DOHH2 (cell line): Measurements from ENCODE around the gene VAV2.

ENCODE experiments used
- H3F3A ChIP-seq: fragments of 200-600 bp; sonication (generic), shearing (Covaris generic); 2 replicates; pipeline ENCODE4 v1.6.0; 2016; ENCODE audit warnings: antibody characterized with exemption, mild to moderate bottlenecking; ENCODE audit not compliant: control insufficient read depth, insufficient read depth
- H3K27ac ChIP-seq: fragments of 200-600 bp; sonication (generic); 2 replicates; pipeline ENCODE4 v1.5.1; 2014; ENCODE audit warnings: low read depth, mild to moderate bottlenecking, low read length, moderate library complexity
- H3K27me3 ChIP-seq: fragments of 200-600 bp; sonication (generic); 2 replicates; pipeline ENCODE4 v1.6.1; 2014; ENCODE audit warnings: mild to moderate bottlenecking, low read length, mixed read lengths; ENCODE audit not compliant: control insufficient read depth
- H3K36me3 ChIP-seq: fragments of 200-600 bp; sonication (generic); 2 replicates; pipeline ENCODE4 v1.6.1; 2014; ENCODE audit warnings: mild to moderate bottlenecking, low read length, moderate library complexity, mixed read lengths; ENCODE audit not compliant: control insufficient read depth
- H3K4me1 ChIP-seq: fragments of 200-600 bp; sonication (generic); 2 replicates; pipeline ENCODE4 v1.6.1; 2014; ENCODE audit warnings: mild to moderate bottlenecking, low read length, mixed read lengths; ENCODE audit not compliant: control insufficient read depth
- H3K4me2 ChIP-seq: fragments of 200-600 bp; sonication (generic); 2 replicates; pipeline ENCODE4 v1.6.0; 2014; ENCODE audit warnings: mild to moderate bottlenecking, low read length, moderate library complexity
- H3K4me3 ChIP-seq: fragments of 200-600 bp; sonication (generic); 2 replicates; pipeline ENCODE4 v1.5.1; 2014; ENCODE audit warnings: mild to moderate bottlenecking, low read length, mixed read lengths
- H3K79me2 ChIP-seq: fragments of 200-600 bp; sonication (generic); 2 replicates; pipeline ENCODE4 v1.6.1; 2014; ENCODE audit warnings: mild to moderate bottlenecking, low read length, mixed read lengths; ENCODE audit not compliant: control insufficient read depth
- H3K9me2 ChIP-seq: fragments of 200-600 bp; sonication (generic); replicated peaks from 2 replicates; pipeline ENCODE4 v1.6.1; 2014; ENCODE audit warnings: mild to moderate bottlenecking, low read length, mixed read lengths; ENCODE audit not compliant: control insufficient read depth
- H3K9me3 ChIP-seq: fragments of 200-600 bp; sonication (generic); 2 replicates; pipeline ENCODE4 v1.6.1; 2014; ENCODE audit warnings: antibody characterized with exemption, low read length, mixed read lengths; ENCODE audit not compliant: control insufficient read depth, insufficient read depth
- H4K20me1 ChIP-seq: fragments of 200-600 bp; sonication (generic); 2 replicates; pipeline ENCODE4 v1.6.0; 2014; ENCODE audit warnings: low read depth, mild to moderate bottlenecking, antibody characterized with exemption, low read length, moderate library complexity; ENCODE audit not compliant: control insufficient read depth, insufficient read depth
- CTCF ChIP-seq: fragments of 200-600 bp; sonication (generic); IDR thresholded peaks from one replicate; pipeline ENCODE4 v1.5.1; 2014; ENCODE audit warnings: antibody characterized with exemption, mild to moderate bottlenecking, low read depth, low read length; ENCODE audit not compliant: poor library complexity, severe bottlenecking
- EZH2phosphoT487 ChIP-seq: fragments of 200-600 bp; sonication (generic); IDR thresholded peaks from 2 replicates; pipeline ENCODE4 v1.6.1; 2017; ENCODE audit warnings: borderline replicate concordance, mild to moderate bottlenecking, antibody characterized with exemption, low read length, moderate library complexity, mixed read lengths

VAV2 gene

GRCh38 chr9:133934482-133935232 lies 57.5 kb downstream of the VAV2 start:
- H3K79me2 ChIP-seq = peaks cover 8% of the 10 kb centered on the region
- H3K9me2 ChIP-seq = no peaks in the 10 kb centered on the region; the same call in 1 of the 2 replicates
- no peaks in the 10 kb centered on the region for H3K27me3 ChIP-seq
- peaks cover 7% of the 10 kb centered on the region for H3K4me1 ChIP-seq
- H3K4me2 ChIP-seq = no peak overlapping the region
- H4K20me1 ChIP-seq = no peaks in the 10 kb centered on the region
- H3F3A ChIP-seq = no peaks in the 10 kb centered on the region
- no peak overlapping the region for H3K4me3 ChIP-seq
- no peaks in the 10 kb centered on the region for H3K9me3 ChIP-seq
- peaks cover 16% of the 10 kb centered on the region; the same call in 1 of the 2 replicates for H3K36me3 ChIP-seq
- H3K27ac ChIP-seq = no peak overlapping the region
- TF ChIP-seq EZH2phosphoT487 = no peak
- no peak for TF ChIP-seq CTCF

GRCh38 chr9:133933426-133934026 lies 58.6 kb downstream of the VAV2 start:
- H3K27me3 ChIP-seq = no peaks in the 10 kb centered on the region
- H3K79me2 ChIP-seq = peaks cover 9% of the 10 kb centered on the region
- peaks cover under 1% of the 10 kb centered on the region; the same call in 1 of the 2 replicates for H3K4me1 ChIP-seq
- H3K27ac ChIP-seq = no peak overlapping the region
- H3K9me2 ChIP-seq = no peaks in the 10 kb centered on the region; the same call in 1 of the 2 replicates
- H3K4me2 ChIP-seq = no peak overlapping the region
- TF ChIP-seq EZH2phosphoT487 = no peak
- TF ChIP-seq CTCF = no peak
- H3F3A ChIP-seq = no peaks in the 10 kb centered on the region
- peaks cover 13% of the 10 kb centered on the region; the same call in 1 of the 2 replicates for H3K36me3 ChIP-seq
- no peaks in the 10 kb centered on the region for H3K9me3 ChIP-seq
- H3K4me3 ChIP-seq = no peak overlapping the region
- H4K20me1 ChIP-seq = no peaks in the 10 kb centered on the region

GRCh38 chr9:133932633-133933032 lies 59.5 kb downstream of the VAV2 start:
- H3F3A ChIP-seq = no peaks in the 10 kb centered on the region
- H3K9me2 ChIP-seq = no peaks in the 10 kb centered on the region; the same call in 1 of the 2 replicates
- H3K4me2 ChIP-seq = no peak overlapping the region
- no peaks in the 10 kb centered on the region for H3K4me1 ChIP-seq
- peaks cover 10% of the 10 kb centered on the region for H3K79me2 ChIP-seq
- H4K20me1 ChIP-seq = no peaks in the 10 kb centered on the region
- H3K36me3 ChIP-seq = peaks cover 7% of the 10 kb centered on the region; the same call in 1 of the 2 replicates
- no peak overlapping the region for H3K4me3 ChIP-seq
- no peaks in the 10 kb centered on the region for H3K27me3 ChIP-seq
- H3K27ac ChIP-seq = no peak overlapping the region
- H3K9me3 ChIP-seq = no peaks in the 10 kb centered on the region
- TF ChIP-seq CTCF (no peak), EZH2phosphoT487 (no peak)
